NCI-H748 (cell line): ENCODE measurements around the gene LSM14B.

Experiments
- DNase-seq: peaks from one replicate; lab custom pipeline; 2025; ENCODE audit not compliant: unreplicated experiment; lab: John Stamatoyannopoulos, UW

Gene LSM14B

GRCh38 chr20:62162765-62163484, 40.6 kb downstream of the LSM14B start:
- no peak for DNase-seq

DNA sequence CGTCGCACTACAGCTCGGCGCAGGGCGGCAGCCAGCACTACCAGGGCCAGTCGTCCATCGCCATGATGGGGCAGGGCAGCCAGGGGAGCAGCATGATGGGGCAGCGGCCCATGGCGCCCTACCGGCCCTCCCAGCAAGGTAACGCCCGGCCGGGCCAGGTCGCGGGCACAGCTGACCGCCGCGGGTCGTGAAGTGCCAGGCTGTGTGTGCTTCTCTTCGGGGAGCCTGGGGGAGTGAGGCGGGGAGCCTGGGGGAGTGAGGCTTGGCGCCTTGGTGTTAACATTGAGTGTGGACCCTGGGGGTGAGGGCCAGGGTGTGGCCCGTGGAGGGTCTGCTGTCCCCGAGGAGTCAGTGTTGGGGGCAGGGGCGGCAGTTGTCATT, 41.2 kb downstream of the LSM14B start:
- DNase-seq = no peak

DNA sequence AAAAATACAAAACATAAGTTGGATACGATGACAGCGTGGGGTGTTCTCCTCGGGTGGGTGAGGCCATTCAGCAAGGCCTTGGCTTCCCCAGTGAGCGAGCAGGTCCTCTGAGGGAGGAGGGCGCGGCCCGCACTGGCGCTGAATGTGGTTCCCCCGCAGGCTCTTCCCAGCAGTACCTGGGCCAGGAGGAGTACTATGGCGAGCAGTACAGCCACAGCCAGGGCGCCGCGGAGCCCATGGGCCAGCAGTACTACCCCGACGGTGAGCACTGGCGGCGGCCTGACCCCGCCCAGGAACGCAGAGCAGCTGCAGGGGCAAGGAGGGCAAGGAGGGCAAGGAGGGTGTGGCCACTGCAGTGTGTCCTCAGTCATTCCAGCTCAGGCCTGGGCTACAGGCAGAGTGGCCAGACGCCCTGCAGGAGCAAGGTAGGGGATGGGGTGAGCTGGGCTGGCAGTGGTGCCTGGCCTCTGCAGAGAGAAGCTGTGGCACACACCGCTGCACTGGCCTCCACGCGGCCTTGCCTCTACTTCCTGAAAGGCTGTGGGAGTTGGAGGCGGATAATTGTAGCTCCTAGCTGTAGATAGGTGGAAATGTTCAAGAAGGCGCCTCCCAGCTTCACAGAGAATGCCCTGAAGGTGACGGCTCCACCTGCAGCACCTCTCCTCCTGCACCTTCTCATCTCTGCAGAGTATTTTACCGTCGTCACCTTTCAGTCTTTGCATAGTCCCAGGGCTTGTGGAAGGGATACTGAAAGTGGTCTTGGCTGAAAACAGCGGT, 41.9 kb downstream of the LSM14B start:
- DNase-seq = peak; percentile 2

DNA sequence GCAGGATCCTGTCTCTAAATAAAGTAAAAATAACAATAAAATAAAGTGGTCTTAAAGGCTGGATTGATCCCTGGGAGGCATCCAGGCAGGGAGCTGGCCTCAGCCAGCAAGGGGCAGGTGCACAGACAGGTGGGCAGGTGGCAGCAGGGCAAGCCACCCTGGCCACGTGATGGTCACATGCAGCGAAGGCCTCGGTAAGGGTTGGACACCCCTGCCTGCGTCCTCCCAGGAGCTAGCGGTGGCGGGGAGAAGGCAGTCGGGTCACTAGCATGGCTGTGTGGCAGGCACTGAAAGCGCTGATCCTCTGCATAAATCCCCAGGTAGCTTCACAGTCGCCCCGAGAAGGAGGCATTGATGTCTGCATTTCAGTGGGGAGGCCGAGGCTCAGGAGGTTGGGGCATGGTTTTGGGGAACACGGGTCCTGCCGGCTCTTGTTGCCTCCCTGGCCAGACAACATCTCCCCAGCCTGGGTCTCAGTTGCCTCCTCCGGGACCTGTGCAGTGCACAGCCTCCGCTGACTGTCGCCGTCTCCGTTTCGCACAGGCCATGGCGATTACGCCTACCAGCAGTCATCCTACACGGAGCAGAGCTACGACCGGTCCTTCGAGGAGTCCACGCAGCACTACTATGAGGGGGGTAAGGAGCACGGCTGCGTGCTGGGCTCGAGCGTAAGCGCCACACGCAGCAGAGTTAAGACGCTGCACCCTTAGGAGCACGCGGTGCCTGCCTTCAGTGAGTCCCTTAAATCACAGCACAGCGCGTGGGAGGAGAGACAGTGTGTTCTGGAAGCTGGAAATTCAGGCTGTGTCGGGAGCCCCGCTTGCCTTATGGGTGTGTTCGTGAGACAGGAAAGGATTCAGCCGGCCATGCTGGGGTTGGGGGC, 42.8 kb downstream of the LSM14B start:
- no peak for DNase-seq

- DNase-seq = no peak
These were observed 43.6 kb downstream of the LSM14B start for GRCh38 chr20:62165762-62166399.

- no peak for DNase-seq
These were observed 45.2 kb downstream of the LSM14B start for GRCh38 chr20:62167474-62167873.

DNA sequence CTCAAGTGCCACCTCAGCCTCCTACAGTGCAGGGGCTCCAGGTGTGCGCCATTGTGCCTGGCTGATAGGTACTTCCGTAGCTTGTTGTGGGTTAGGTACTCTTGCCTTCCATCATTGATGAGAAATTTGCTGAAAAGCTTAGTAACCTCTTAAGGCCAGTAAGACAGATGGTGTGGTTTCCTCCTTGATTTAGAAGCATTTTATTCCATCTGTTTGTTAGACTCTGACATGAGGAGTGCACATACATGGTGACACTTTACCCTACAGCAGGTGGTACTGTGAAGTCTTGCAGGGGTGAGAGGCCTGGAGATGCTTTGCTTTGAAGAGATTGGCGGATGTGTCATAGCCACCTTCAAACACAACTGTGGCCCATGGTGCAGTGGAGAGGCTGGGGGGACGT, 45.8 kb downstream of the LSM14B start:
- DNase-seq = no peak

DNA sequence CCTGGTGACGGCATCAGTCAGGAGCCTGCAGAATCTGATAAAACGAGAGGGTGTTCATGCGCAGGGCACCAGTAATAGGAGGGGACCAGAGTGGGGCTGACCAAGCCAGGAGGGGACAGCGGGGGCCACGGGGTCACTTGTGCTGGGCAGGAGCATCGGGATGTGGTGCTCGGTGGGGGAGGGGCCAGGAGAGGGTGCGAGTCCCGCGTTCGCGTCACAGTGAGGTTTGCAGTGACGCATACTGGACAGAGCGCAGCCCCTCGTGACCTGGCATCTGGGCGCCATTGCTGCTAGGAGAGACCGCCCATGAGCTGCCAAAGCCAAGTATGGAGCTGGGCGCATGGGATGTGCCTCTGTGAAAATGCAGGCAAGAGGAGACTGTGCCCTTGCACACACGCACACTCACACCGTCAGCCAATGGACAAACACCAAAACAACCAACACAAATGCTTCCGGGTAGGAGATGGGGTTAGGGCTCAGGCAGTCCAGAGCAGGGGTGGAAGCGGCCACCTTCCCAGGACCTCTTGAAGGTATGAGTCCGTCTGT, 46.7 kb downstream of the LSM14B start:
- DNase-seq = no peak

DNA sequence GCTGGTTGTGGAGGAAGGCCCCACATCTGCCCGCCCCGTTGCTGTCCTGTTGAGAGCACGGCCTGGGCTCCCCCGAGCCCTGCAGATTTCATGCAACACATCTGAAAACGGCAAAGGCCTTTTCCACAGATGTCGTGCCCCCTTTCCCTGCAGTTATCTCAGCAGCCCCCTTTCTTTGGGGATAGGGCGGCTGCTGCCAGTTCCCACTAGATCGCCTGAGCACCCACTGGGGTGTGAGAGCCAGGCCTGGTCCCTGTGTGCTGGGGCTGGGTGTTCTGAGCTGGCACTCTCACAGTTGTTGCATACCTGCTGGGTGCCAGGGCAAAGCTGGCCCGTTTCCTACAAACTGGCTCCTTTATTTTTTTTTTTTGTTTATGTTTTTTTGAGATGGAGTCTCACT, 48.3 kb downstream of the LSM14B start:
- no peak for DNase-seq

- DNase-seq = no peak
These were observed 49.0 kb downstream of the LSM14B start for GRCh38 chr20:62171245-62171644.

- DNase-seq = no peak
These were observed 50.4 kb downstream of the LSM14B start for GRCh38 chr20:62172666-62173065.

DNA sequence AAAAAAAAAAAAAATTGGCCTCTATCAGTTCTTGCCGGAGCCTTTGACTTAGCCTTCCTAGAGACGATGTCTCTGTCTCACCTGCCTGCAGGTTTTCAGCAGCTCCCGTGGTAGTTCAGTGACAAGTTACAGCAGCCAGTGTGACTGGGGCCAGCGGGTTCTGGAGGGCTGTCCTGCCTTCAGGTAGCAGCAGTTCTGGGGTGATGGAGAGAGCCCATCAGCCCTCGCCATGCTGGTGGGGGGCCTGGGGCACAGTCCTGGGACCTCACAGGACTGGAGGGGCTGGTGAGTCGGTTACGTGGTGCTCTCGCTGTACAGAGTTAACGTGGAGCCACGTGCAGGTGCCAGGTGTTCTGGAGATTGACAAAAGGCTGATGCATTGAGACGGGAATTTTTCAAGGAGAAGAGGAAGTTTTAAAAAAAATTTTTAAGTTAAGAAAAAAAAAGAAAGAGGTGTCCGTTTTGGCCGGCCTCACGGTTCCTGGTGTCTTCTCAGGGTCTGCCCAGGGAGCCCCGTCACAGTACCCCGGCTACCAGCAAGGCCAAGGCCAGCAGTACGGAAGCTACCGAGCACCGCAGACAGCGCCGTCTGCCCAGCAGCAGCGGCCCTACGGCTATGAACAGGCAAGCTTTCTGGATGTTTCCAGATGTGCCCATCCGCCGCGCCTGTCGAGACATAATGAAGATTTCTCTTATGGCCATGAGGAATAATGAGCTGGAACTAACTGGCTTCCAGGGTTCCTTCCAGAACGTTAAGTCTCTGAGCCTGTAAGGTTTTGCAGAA, 51.9 kb downstream of the LSM14B start:
- no peak for DNase-seq

DNA sequence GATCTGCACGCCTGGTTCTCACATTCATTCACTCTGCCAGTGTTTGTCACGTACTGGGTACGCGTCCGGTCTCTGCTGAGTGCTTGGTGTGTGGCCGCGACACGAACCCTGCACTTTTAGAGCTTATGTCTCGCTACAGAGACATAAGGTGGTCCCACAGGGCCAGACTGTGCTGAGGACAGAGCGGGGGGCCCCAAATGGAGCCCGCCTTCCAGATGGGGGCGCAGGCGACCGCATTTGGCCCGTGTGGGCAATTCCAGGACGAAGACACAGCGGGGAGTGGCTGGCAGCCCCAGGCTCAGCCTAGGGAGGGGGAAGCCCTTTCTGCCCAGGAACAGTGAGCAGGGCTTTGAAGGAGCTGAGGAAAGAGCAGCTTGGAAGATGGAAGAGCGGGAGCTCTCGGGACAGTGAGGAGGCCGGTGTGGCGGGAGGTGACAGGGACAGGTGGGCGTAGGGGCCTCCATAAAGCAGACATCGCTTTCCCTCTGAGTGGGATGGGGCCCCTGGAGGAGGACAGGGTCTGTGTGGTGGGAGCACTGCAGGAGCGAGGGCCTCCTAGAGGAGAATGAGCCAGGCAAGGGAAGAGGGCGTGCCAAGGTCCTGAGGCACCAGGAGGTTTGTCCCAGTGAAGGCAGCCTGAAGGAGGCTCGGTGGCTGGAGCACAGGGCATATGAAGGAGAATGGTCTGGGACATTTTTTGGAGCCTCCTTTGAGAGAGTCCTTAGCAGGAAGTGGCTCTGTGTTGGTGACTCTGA, 52.8 kb downstream of the LSM14B start:
- no peak for DNase-seq

DNA sequence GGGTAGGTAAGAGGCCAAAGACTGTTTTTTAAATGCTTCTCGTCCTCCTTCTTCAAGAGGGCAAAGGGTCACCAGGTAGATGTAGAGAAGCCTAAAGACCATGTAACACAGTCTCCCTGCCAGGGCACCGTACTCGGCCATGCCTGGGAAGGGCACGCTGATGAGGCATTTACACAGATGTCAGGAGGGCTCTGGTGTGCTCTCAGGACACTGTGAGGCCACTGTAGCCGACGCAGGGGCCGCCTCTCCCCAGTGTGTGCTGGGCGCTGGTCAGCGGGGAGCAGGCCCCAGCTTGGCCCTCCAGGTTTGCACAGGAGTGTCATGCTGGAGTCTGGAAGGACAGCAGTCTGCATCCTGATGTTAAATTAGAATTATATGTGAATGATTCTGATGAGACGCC, 53.4 kb downstream of the LSM14B start:
- DNase-seq = no peak

DNA sequence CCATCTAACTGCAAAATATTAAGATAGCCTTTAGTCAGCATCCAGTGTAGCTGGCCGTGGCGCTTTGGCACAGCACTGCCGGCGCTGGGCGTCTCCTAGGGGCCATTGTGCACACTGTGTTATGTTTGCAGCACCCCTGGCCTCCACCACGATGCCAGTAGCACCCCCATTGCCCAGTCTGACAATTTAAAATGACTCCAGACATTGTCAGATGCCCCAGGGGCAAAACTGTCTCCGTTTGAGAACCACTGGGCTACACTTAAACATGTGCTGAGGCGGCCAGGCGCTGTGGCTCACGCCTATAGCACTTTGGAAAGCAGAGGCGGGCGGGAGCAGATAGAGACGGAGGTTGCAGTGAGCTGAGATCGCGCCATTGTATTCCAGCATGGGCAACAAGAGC, 54.6 kb downstream of the LSM14B start:
- no peak for DNase-seq

GRCh38 chr20:62177307-62177706, 55.0 kb downstream of the LSM14B start:
- DNase-seq = no peak

- no peak for DNase-seq
These were observed 56.3 kb downstream of the LSM14B start for GRCh38 chr20:62178316-62179161.

DNA sequence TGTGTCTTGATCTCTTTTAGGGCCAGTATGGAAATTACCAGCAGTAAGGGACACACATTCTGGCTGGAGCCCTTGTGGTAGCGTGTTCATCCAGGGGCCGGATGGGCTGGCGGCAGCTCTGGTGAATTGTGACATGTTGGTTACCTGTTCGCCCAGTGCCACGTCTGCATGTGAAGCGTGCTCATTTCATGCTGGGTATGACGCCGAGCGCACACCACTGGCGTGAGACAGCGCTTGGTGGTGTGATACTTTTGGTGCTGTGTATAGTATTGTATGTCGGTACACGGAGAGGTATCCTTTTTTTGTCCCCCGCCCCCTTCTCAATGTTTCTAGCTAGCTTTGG, 56.9 kb downstream of the LSM14B start:
- no peak for DNase-seq

DNA sequence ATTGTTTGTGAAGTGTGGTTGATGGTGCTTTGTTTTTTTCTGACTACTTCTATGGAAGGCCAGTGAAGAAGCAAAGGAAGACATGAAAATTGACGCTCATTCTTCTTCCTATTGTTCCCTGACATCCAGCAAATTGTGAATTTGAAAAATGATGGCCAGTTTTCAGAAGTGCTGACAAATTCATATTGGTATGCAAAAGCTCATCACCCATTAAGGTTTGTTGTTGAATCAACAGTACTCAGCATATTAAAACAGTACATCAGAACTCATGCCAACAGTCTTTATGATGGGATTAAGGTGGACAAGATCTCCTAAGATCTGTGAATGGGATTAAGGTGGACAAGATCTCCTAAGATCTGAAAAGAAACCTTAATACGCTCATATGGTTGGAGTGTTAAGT, 59.5 kb downstream of the LSM14B start:
- DNase-seq = no peak
